ENCODE data around the gene PHEX.

DNA sequence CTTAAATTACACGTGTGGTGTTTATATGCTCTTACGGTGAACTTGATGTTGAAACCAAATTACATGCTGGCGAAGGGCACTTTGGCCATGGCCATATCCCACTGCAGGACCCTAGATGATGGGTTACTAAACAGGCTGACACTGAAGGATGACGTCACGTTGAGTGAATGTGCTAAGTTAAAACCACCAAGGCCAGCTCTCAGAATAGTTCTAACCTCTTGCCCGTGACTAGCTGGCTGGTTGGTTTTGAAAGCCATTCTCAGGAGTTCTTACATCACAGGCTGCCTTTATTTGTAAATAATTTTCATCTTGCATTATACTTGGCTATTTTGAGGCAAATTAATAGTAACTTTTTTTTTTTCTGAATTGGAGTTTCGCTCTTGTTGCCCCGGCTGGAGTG lies 41.3 kb upstream of the PHEX start:
- TF ChIP-seq, protein P1, sequence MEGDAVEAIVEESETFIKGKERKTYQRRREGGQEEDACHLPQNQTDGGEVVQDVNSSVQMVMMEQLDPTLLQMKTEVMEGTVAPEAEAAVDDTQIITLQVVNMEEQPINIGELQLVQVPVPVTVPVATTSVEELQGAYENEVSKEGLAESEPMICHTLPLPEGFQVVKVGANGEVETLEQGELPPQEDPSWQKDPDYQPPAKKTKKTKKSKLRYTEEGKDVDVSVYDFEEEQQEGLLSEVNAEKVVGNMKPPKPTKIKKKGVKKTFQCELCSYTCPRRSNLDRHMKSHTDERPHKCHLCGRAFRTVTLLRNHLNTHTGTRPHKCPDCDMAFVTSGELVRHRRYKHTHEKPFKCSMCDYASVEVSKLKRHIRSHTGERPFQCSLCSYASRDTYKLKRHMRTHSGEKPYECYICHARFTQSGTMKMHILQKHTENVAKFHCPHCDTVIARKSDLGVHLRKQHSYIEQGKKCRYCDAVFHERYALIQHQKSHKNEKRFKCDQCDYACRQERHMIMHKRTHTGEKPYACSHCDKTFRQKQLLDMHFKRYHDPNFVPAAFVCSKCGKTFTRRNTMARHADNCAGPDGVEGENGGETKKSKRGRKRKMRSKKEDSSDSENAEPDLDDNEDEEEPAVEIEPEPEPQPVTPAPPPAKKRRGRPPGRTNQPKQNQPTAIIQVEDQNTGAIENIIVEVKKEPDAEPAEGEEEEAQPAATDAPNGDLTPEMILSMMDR (IDR thresholded peaks at IDR 0.05), result no peak
- TF ChIP-seq POLR2A (IDR thresholded peaks at IDR 0.05), result no peak
